ENCODE results near the gene NR6A1.

The NR6A1 gene

DNA sequence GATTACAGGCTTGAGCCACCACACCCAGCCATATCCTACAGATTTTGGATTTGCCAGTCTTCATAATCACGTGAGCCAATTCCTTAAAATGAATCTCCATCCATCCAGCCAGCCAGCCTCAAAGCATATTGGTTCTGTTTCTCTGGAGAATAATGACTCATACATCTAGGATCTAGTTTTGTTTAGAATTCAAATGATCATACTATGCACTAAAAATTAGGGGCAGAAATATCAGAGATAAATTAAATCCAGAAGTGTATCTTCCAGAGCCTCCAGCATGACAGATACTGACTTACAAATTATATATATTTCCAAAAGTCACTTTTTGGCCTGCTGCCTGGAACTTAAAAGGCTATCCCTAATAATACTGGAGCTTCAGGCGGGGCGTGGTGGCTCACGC is 144.8 kb downstream of the NR6A1 start:
- DNase-seq (ENCODE audit: low spot score) = no peak
- Histone ChIP-seq H3K4me3 (no peak overlapping the region), H3K27ac (no peak overlapping the region)
- TF ChIP-seq, protein P1, sequence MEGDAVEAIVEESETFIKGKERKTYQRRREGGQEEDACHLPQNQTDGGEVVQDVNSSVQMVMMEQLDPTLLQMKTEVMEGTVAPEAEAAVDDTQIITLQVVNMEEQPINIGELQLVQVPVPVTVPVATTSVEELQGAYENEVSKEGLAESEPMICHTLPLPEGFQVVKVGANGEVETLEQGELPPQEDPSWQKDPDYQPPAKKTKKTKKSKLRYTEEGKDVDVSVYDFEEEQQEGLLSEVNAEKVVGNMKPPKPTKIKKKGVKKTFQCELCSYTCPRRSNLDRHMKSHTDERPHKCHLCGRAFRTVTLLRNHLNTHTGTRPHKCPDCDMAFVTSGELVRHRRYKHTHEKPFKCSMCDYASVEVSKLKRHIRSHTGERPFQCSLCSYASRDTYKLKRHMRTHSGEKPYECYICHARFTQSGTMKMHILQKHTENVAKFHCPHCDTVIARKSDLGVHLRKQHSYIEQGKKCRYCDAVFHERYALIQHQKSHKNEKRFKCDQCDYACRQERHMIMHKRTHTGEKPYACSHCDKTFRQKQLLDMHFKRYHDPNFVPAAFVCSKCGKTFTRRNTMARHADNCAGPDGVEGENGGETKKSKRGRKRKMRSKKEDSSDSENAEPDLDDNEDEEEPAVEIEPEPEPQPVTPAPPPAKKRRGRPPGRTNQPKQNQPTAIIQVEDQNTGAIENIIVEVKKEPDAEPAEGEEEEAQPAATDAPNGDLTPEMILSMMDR (IDR thresholded peaks at IDR 0.05) = no peak

DNA sequence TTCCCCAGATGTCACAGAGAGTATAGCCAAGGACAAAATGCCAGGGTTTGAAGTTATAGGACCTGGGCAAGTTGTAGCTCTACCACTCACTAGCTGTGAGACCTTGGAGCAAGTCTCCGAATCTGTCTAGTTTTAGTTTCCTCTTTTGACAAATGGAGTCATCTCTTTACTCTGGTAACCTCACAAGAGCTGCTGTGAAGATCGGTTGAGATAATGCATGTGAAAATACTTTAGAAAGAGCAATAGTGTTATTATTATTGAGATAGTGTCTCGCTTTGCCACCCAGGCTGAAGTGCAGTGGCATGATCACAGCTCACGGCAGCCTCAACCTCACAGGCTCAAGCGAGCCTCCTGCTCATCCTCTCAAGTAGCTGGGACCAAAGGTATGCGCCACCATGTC is 146.0 kb downstream of the NR6A1 start:
- TF ChIP-seq, protein P1 (IDR thresholded peaks at IDR 0.05) = no peak
- no peak overlapping the region for H3K4me3 ChIP-seq
- no peak for DNase-seq (ENCODE audit: low spot score)

DNA sequence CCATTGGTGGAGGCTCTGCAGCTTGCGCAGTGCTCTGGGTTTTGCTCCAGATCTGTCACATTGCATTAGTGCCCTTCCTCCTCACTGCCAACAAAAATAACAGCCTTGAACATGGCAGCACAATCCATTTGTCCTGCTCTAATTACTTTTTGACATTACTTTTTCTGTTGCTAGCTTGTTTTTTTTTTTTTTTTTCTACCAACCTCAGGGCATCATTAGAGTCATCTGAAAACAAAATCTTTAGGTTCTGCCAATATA is 146.4 kb downstream of the NR6A1 start:
- TF ChIP-seq, protein P1 (IDR thresholded peaks at IDR 0.05) = no peak
- H3K27ac ChIP-seq = no peak overlapping the region
- H3K4me3 ChIP-seq = no peak overlapping the region
- no peak for DNase-seq (ENCODE audit: low spot score)

More for the DNA sequence above, 146.0 kb downstream of the NR6A1 start:
- no peak overlapping the region for H3K27ac ChIP-seq

DNA sequence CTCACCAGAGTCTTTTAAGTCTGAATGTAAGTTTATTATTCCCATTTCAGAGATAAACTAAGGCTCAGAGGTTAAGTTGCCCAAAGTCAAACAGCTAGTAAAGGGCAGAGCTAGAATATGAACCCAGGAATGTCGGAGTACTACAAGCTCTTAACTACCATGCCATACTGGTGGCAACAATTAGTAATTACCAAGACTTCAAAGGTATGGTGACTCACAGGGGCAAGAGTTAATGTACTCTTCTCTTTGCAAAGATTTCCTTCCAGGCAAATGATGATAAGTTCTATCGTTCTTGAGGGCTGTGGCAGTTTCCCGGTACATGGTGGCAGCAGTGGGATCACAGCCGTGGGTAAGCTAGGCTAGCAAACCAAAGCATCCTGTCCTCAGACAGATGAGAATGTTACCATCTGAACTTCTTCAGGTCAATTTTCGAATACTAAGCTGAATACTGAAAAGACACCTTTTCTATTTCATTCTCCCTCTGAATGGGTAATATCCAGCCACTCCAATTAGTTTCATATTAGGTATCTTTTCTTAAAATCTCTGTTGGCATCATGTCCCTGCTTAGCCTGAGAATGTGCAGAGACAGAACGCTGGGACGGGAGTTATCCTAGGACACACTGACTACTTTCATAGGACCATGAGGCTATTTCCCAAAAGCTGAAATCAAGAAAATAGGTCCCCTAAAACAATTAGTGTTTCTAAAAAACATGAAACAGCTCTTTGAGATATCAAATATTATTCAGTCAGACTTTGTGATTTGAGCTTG is 147.0 kb downstream of the NR6A1 start:
- TF ChIP-seq, protein P1 (IDR thresholded peaks at IDR 0.05) = no peak

DNA sequence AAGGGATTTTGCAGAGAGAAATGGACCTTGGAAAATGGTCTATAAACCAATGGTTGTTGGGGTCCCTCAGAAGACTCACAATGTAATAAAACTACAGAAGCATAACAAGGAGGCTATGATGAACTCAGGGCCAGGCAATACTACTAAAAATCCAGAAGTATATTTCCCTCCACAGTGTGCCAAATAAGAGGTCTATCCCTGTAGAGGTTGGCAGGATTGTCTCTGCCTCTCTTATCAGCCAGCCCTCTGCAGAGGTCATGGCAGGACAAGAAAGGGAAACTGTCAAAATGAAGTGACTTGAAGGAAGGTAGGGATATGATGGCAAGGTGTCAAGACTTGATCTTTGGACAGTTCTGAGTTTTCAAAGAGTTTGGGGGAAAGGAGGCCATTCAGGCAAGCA is 148.2 kb downstream of the NR6A1 start:
- DNase-seq (ENCODE audit: low spot score) = no peak
- Histone ChIP-seq H3K4me3 (no peak overlapping the region), H3K27ac (no peak overlapping the region)
- TF ChIP-seq, protein P1 (IDR thresholded peaks at IDR 0.05) = no peak

More for the DNA sequence above, 147.0 kb downstream of the NR6A1 start:
- no peak for DNase-seq (ENCODE audit: low spot score)
- Histone ChIP-seq H3K27ac (no peak overlapping the region), H3K4me3 (no peak overlapping the region)

DNA sequence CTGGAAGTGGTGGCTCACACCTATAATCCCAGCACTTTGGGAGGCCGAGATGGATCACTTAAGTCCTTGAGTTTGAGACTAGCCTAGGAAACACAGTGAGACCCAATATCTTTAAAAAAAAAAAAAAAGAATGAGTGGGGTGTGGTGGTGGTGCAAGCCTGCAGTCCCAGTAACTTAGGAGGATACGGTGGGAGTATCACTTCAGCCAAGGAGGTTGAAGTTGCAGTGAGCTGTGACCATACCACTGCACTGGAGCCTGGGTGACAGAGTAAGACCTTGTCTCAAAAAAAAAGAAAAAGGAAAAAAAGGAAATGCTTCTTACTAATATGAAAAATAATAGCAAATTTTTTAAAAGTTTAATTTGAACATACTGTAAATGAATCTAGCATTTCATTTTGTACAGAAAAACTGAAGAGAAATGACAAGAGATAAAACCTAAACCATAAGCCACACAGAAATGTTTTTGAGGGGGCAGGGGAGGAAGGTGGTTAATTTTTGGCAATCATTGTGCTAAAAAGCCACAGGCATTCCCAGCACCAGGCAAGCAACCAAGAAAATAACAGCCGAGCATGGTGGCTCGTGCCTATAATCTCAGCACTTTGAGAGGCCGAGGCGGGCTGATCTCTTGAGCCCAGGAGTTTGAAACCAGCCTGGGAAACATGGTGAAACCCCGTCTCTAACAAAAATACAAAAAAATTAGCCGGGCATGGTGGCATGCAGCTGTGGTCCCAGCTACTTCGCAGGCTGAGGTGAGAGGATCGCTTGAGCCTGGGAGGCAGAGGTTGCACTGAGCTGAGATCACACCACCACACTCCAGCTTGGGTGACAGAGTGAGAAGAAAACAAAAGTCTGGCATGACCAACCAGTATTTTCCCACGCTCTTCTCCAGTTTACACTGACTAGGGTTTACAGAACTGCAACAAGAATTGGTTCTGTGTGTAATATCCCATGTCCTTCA is 149.5 kb downstream of the NR6A1 start:
- no peak overlapping the region for H3K4me3 ChIP-seq
- H3K27ac ChIP-seq = no peak overlapping the region
- no peak for DNase-seq (ENCODE audit: low spot score)
- TF ChIP-seq, protein P1 (IDR thresholded peaks at IDR 0.05) = no peak

Measured in coronary artery (tissue), 2 donors.